MM.1S (cell line): ENCODE measurements around the gene XRCC5.
"Not testable (repeated sequence)": the region's sequence is repeated elsewhere in the genome, so short reads cannot be mapped to it uniquely, and the experiment has no call there.

ENCODE experiments used
- DNase-seq: peaks from one replicate; pipeline ENCODE4 v3.0.0-alpha.2; 2015
- H2AFZ ChIP-seq: fragments of 300-600 bp; sonication (generic); 2 replicates; pipeline ENCODE4 v1.6.0; 2016; ENCODE audit warnings: antibody characterized with exemption, low read length
- H3F3A ChIP-seq: fragments of 300-600 bp; sonication (generic); 2 replicates; pipeline ENCODE4 v1.6.1; 2016; ENCODE audit warnings: mild to moderate bottlenecking, antibody characterized with exemption, low read length, moderate library complexity, mixed read lengths; ENCODE audit not compliant: insufficient read depth
- H3K27ac ChIP-seq: fragments of 300-600 bp; sonication (generic); 2 replicates; pipeline ENCODE4 v1.5.1; 2016; ENCODE audit warnings: mild to moderate bottlenecking, low read length
- H3K27me3 ChIP-seq: fragments of 300-600 bp; sonication (generic); replicated peaks from 2 replicates; pipeline ENCODE4 v1.6.0; 2016; ENCODE audit warnings: low read length; ENCODE audit not compliant: insufficient read depth
- H3K36me3 ChIP-seq: fragments of 300-600 bp; sonication (generic); replicated peaks from 2 replicates; pipeline ENCODE4 v1.6.1; 2016; ENCODE audit warnings: mild to moderate bottlenecking, low read length, mixed read lengths; ENCODE audit not compliant: insufficient read depth
- H3K4me1 ChIP-seq: fragments of 300-600 bp; sonication (generic); 2 replicates; pipeline ENCODE4 v1.6.1; 2016; ENCODE audit warnings: low read length, mixed read lengths
- H3K4me2 ChIP-seq: fragments of 300-600 bp; sonication (generic); 2 replicates; pipeline ENCODE4 v1.6.0; 2016; ENCODE audit warnings: low read depth, low read length
- H3K4me3 ChIP-seq: fragments of 300-600 bp; sonication (generic); 2 replicates; pipeline ENCODE4 v1.5.1; 2016; ENCODE audit warnings: low read length, mixed read lengths
- H3K79me2 ChIP-seq: fragments of 300-600 bp; sonication (generic); 2 replicates; pipeline ENCODE4 v1.6.1; 2016; ENCODE audit warnings: mixed run types, low read length, mixed read lengths
- H3K9ac ChIP-seq: fragments of 300-600 bp; sonication (generic); 2 replicates; pipeline ENCODE4 v1.6.1; 2016; ENCODE audit warnings: low read length, mixed read lengths
- H3K9me2 ChIP-seq: fragments of 300-600 bp; sonication (generic); replicated peaks from 2 replicates; pipeline ENCODE4 v1.6.1; 2016; ENCODE audit warnings: mild to moderate bottlenecking, low read length, mixed read lengths; ENCODE audit not compliant: insufficient read depth
- H3K9me3 ChIP-seq: fragments of 300-600 bp; sonication (generic); replicated peaks from 2 replicates; pipeline ENCODE4 v1.6.1; 2016; ENCODE audit warnings: mild to moderate bottlenecking, low read length, mixed read lengths; ENCODE audit not compliant: insufficient read depth
- H4K20me1 ChIP-seq: fragments of 300-600 bp; sonication (generic); 2 replicates; pipeline ENCODE4 v1.6.1; 2016; ENCODE audit warnings: mild to moderate bottlenecking, low read length, moderate library complexity, mixed read lengths; ENCODE audit not compliant: insufficient read depth
- CTCF ChIP-seq: fragments of 300-600 bp; sonication (generic); IDR thresholded peaks from 2 replicates; pipeline ENCODE4 v1.5.1; 2016; ENCODE audit warnings: antibody characterized with exemption, low read length, mixed read lengths
- EZH2 ChIP-seq: fragments of 300-600 bp; sonication (generic); optimal IDR thresholded peaks from 2 replicates; pipeline ENCODE3; 2017; ENCODE audit warnings: low read depth, mild to moderate bottlenecking, antibody characterized with exemption, low read length, mixed read lengths
- EZH2phosphoT487 ChIP-seq: fragments of 300-600 bp; sonication (generic); IDR thresholded peaks from 2 replicates; pipeline ENCODE4 v1.6.1; 2018; ENCODE audit warnings: antibody characterized with exemption, low read length

XRCC5 gene

GRCh38 chr2:216205486-216205885, 96.3 kb downstream of the XRCC5 start:
- Histone ChIP-seq H3K27me3 (no peaks in the 10 kb centered on the region), H4K20me1 (no peaks in the 10 kb centered on the region), H2AFZ (no peak overlapping the region), H3K79me2 (peaks cover 26% of the 10 kb centered on the region), H3F3A (peaks cover 10% of the 10 kb centered on the region), H3K4me1 (peaks cover 27% of the 10 kb centered on the region), H3K27ac (no peak overlapping the region), H3K4me3 (no peak overlapping the region), H3K9ac (no peak overlapping the region), H3K4me2 (no peak overlapping the region), H3K9me2 (no peaks in the 10 kb centered on the region), H3K9me3 (no peaks in the 10 kb centered on the region), H3K36me3 (peaks cover 40% of the 10 kb centered on the region)
- TF ChIP-seq EZH2, result no peak
- no peak for TF ChIP-seq CTCF
- TF ChIP-seq EZH2phosphoT487, result no peak
- DNase-seq, result no peak

- Histone ChIP-seq H3K27me3 (no peaks in the 10 kb centered on the region), H3K9me2 (no peaks in the 10 kb centered on the region), H2AFZ (no peak overlapping the region), H4K20me1 (no peaks in the 10 kb centered on the region), H3K36me3 (peaks cover 34% of the 10 kb centered on the region), H3K27ac (no peak overlapping the region), H3K4me1 (peaks cover 29% of the 10 kb centered on the region), H3K9me3 (no peaks in the 10 kb centered on the region), H3K79me2 (peaks cover 19% of the 10 kb centered on the region), H3F3A (peaks cover 17% of the 10 kb centered on the region), H3K4me2 (no peak overlapping the region), H3K9ac (no peak overlapping the region), H3K4me3 (no peak overlapping the region)
- TF ChIP-seq CTCF, result no peak
- TF ChIP-seq EZH2phosphoT487, result no peak
- TF ChIP-seq EZH2, result no peak
- no peak for DNase-seq
Observed at GRCh38 chr2:216206041-216206703, 97.0 kb downstream of the XRCC5 start.

- Histone ChIP-seq H3K36me3 (peaks cover 28% of the 10 kb centered on the region), H3K79me2 (peaks cover 13% of the 10 kb centered on the region), H3K9me2 (no peaks in the 10 kb centered on the region), H3K4me3 (no peak overlapping the region), H3K9me3 (no peaks in the 10 kb centered on the region), H3K9ac (no peak overlapping the region), H2AFZ (no peak overlapping the region), H3K27ac (no peak overlapping the region), H4K20me1 (no peaks in the 10 kb centered on the region), H3K27me3 (no peaks in the 10 kb centered on the region), H3F3A (peaks cover 20% of the 10 kb centered on the region), H3K4me1 (peaks cover 22% of the 10 kb centered on the region), H3K4me2 (no peak overlapping the region)
- TF ChIP-seq CTCF (no peak), EZH2 (no peak), EZH2phosphoT487 (no peak)
- DNase-seq, result no peak
Observed at GRCh38 chr2:216206821-216207220, 97.7 kb downstream of the XRCC5 start.

GRCh38 chr2:216208661-216209060, 99.5 kb downstream of the XRCC5 start:
- not testable (repeated sequence) for H3K9ac ChIP-seq, H3K27me3 ChIP-seq, H3K9me3 ChIP-seq, H3K4me2 ChIP-seq, H4K20me1 ChIP-seq, H3K9me2 ChIP-seq, H3K27ac ChIP-seq, H2AFZ ChIP-seq, H3K4me3 ChIP-seq, DNase-seq
- H3F3A ChIP-seq, result peaks cover 29% of the 10 kb centered on the region
- H3K79me2 ChIP-seq, result peaks cover 18% of the 10 kb centered on the region
- peaks cover 26% of the 10 kb centered on the region for H3K36me3 ChIP-seq
- H3K4me1 ChIP-seq, result peaks cover 19% of the 10 kb centered on the region
